WTC11 (cell line): Measurements from ENCODE around the gene ATF4. TPM values are rescaled to one million over a fixed set of nuclear protein-coding genes. Genes with fewer than 3 reads are reported as not detected.

Source experiments
- ARID4B ChIP-seq: sonication (generic); formaldehyde crosslinking; IDR thresholded peaks from 2 replicates; pipeline ENCODE4 v1.8.0; 2023; ENCODE audit warnings: missing genetic modification reagents, mild to moderate bottlenecking, borderline replicate concordance
- CREB1 ChIP-seq: sonication (generic); formaldehyde crosslinking; IDR thresholded peaks from 2 replicates; pipeline ENCODE4 v1.8.0; 2023; ENCODE audit warnings: mild to moderate bottlenecking, missing genetic modification reagents
- IRF2 ChIP-seq: sonication (generic); formaldehyde crosslinking; IDR thresholded peaks from 2 replicates; pipeline ENCODE4 v1.8.0; 2022; ENCODE audit warnings: low read depth, missing genetic modification reagents, borderline replicate concordance
- JUN ChIP-seq: sonication (generic); formaldehyde crosslinking; IDR thresholded peaks from 2 replicates; pipeline ENCODE4 v1.8.0; 2023; ENCODE audit warnings: mild to moderate bottlenecking, missing genetic modification reagents
- MLX ChIP-seq: sonication (generic); formaldehyde crosslinking; IDR thresholded peaks from 2 replicates; pipeline ENCODE4 v1.8.1; 2023; ENCODE audit warnings: mild to moderate bottlenecking, missing genetic modification reagents, moderate library complexity
- NFATC4 ChIP-seq: fragments of 250-450 bp; sonication (Bioruptor Pico); IDR thresholded peaks from 2 replicates; pipeline ENCODE4 v1.9.0; 2021; ENCODE audit warnings: mild to moderate bottlenecking
- SOX15 ChIP-seq: fragments of 250-450 bp; sonication (Bioruptor Pico); IDR thresholded peaks from 2 replicates; pipeline ENCODE4 v1.9.0; 2021; ENCODE audit warnings: mild to moderate bottlenecking
- TEAD1 ChIP-seq: sonication (generic); formaldehyde crosslinking; IDR thresholded peaks from 2 replicates; pipeline ENCODE4 v1.8.0; 2022; ENCODE audit warnings: mild to moderate bottlenecking, missing genetic modification reagents
- ZNF232 ChIP-seq: sonication (generic); formaldehyde crosslinking; IDR thresholded peaks from 2 replicates; pipeline ENCODE4 v1.8.0; 2022; ENCODE audit warnings: mild to moderate bottlenecking, missing genetic modification reagents
- ZNF423 ChIP-seq: fragments of 250-450 bp; sonication (Bioruptor Pico); IDR thresholded peaks from 2 replicates; pipeline ENCODE4 v2.1.2; 2022; ENCODE audit warnings: mild to moderate bottlenecking, moderate library complexity
- ZNF671 ChIP-seq: fragments of 250-450 bp; sonication (Bioruptor Pico); IDR thresholded peaks from 2 replicates; pipeline ENCODE4 v1.8.0; 2021; ENCODE audit warnings: mild to moderate bottlenecking
- total RNA-seq: library from RNA; stranded (reverse); gene quantifications from 3 replicates; pipeline ENCODE4 v1.2.3, GENCODE V29; 2021
- TF ChIP-seq, protein P1 (sequence below): sonication (generic); formaldehyde crosslinking; IDR thresholded peaks from 2 replicates; pipeline ENCODE4 v1.8.1; 2022; ENCODE audit warnings: low read depth, missing genetic modification reagents, borderline replicate concordance
- TF ChIP-seq, protein P2 (sequence below): sonication (generic); formaldehyde crosslinking; IDR thresholded peaks from 2 replicates; pipeline ENCODE4 v1.8.0; 2022; ENCODE audit warnings: missing genetic modification reagents
- TF ChIP-seq, protein P3 (sequence below): fragments of 250-450 bp; sonication (Bioruptor Pico); IDR thresholded peaks from 2 replicates; pipeline ENCODE4 v1.9.0; 2021; ENCODE audit warnings: mild to moderate bottlenecking, borderline replicate concordance

ATF4 gene
- total RNA-seq, 1 experiment from 2014 or later = 460 TPM

GRCh38 chr22:39515266-39516050 lies 4.9 kb upstream of the ATF4 start (continued):
- no peak for TF ChIP-seq ARID4B (CRISPR knock-in tag)
- TF ChIP-seq, protein P1, sequence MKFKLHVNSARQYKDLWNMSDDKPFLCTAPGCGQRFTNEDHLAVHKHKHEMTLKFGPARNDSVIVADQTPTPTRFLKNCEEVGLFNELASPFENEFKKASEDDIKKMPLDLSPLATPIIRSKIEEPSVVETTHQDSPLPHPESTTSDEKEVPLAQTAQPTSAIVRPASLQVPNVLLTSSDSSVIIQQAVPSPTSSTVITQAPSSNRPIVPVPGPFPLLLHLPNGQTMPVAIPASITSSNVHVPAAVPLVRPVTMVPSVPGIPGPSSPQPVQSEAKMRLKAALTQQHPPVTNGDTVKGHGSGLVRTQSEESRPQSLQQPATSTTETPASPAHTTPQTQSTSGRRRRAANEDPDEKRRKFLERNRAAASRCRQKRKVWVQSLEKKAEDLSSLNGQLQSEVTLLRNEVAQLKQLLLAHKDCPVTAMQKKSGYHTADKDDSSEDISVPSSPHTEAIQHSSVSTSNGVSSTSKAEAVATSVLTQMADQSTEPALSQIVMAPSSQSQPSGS (CRISPR knock-in tag) = no peak
- no peak for TF ChIP-seq NFATC4 (CRISPR knock-in tag)
- no peak for TF ChIP-seq SOX15 (CRISPR knock-in tag)
- TF ChIP-seq, protein P2, sequence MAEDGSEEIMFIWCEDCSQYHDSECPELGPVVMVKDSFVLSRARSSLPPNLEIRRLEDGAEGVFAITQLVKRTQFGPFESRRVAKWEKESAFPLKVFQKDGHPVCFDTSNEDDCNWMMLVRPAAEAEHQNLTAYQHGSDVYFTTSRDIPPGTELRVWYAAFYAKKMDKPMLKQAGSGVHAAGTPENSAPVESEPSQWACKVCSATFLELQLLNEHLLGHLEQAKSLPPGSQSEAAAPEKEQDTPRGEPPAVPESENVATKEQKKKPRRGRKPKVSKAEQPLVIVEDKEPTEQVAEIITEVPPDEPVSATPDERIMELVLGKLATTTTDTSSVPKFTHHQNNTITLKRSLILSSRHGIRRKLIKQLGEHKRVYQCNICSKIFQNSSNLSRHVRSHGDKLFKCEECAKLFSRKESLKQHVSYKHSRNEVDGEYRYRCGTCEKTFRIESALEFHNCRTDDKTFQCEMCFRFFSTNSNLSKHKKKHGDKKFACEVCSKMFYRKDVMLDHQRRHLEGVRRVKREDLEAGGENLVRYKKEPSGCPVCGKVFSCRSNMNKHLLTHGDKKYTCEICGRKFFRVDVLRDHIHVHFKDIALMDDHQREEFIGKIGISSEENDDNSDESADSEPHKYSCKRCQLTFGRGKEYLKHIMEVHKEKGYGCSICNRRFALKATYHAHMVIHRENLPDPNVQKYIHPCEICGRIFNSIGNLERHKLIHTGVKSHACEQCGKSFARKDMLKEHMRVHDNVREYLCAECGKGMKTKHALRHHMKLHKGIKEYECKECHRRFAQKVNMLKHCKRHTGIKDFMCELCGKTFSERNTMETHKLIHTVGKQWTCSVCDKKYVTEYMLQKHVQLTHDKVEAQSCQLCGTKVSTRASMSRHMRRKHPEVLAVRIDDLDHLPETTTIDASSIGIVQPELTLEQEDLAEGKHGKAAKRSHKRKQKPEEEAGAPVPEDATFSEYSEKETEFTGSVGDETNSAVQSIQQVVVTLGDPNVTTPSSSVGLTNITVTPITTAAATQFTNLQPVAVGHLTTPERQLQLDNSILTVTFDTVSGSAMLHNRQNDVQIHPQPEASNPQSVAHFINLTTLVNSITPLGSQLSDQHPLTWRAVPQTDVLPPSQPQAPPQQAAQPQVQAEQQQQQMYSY (CRISPR knock-in tag) = no peak
- no peak for TF ChIP-seq MLX (CRISPR knock-in tag)
- no peak for TF ChIP-seq IRF2 (CRISPR knock-in tag)
- TF ChIP-seq ZNF423 (CRISPR knock-in tag) = no peak
- TF ChIP-seq ZNF232 (CRISPR knock-in tag) = no peak
- no peak for TF ChIP-seq ZNF671 (CRISPR knock-in tag)
- no peak for TF ChIP-seq TEAD1 (CRISPR knock-in tag)
- TF ChIP-seq JUN (CRISPR knock-in tag) = no peak
- TF ChIP-seq, protein P3, sequence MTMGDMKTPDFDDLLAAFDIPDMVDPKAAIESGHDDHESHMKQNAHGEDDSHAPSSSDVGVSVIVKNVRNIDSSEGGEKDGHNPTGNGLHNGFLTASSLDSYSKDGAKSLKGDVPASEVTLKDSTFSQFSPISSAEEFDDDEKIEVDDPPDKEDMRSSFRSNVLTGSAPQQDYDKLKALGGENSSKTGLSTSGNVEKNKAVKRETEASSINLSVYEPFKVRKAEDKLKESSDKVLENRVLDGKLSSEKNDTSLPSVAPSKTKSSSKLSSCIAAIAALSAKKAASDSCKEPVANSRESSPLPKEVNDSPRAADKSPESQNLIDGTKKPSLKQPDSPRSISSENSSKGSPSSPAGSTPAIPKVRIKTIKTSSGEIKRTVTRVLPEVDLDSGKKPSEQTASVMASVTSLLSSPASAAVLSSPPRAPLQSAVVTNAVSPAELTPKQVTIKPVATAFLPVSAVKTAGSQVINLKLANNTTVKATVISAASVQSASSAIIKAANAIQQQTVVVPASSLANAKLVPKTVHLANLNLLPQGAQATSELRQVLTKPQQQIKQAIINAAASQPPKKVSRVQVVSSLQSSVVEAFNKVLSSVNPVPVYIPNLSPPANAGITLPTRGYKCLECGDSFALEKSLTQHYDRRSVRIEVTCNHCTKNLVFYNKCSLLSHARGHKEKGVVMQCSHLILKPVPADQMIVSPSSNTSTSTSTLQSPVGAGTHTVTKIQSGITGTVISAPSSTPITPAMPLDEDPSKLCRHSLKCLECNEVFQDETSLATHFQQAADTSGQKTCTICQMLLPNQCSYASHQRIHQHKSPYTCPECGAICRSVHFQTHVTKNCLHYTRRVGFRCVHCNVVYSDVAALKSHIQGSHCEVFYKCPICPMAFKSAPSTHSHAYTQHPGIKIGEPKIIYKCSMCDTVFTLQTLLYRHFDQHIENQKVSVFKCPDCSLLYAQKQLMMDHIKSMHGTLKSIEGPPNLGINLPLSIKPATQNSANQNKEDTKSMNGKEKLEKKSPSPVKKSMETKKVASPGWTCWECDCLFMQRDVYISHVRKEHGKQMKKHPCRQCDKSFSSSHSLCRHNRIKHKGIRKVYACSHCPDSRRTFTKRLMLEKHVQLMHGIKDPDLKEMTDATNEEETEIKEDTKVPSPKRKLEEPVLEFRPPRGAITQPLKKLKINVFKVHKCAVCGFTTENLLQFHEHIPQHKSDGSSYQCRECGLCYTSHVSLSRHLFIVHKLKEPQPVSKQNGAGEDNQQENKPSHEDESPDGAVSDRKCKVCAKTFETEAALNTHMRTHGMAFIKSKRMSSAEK = no peak
- no peak for TF ChIP-seq CREB1 (CRISPR knock-in tag)
